ENCODE results near the gene SLIT1. TPM values are rescaled to one million over a fixed set of nuclear protein-coding genes. Genes with fewer than 3 reads are reported as not detected.

Gene SLIT1
- total and polyA plus RNA-seq, 2 of the 8 experiments (the other 6 are each of a cell fraction or from before 2014, with no cell fraction given), result 0.70 to 0.88 TPM

- no peak overlapping the region for H4K5ac ChIP-seq (ENCODE audit: insufficient read length, low read depth, low read length)
- H3K23me2 ChIP-seq (ENCODE audit: low read depth, low read length), result no peaks in the 10 kb centered on the region
- H2BK12ac ChIP-seq (ENCODE audit: low read depth, low read length), result no peak overlapping the region
- no peak overlapping the region for H4K91ac ChIP-seq (replicated peaks; ENCODE audit: insufficient read length, low read length)
- H3K36me3 ChIP-seq (ENCODE audit: control insufficient read depth in 2 of 4, insufficient read depth in 4 of 4, low read length in 3 of 4), result no peaks in the 10 kb centered on the region
- ChIA-PET POLR2A (ENCODE audit: partially characterized antibody) (no interaction called here), CTCF (ENCODE audit: partially characterized antibody) (interaction anchor here (1.2 kb wide), 2 partner anchors 79 to 84 kb away, joined by 4 to 5 read pairs; no protein-coding TSS in a partner anchor)
- H3K23ac ChIP-seq (ENCODE audit: insufficient read length), result no peak overlapping the region
- H3K18ac ChIP-seq (ENCODE audit: extremely low read depth, low read length), result no peak overlapping the region
- H2AK5ac ChIP-seq (ENCODE audit: low read depth, low read length), result no peak overlapping the region
- H3K9me3 ChIP-seq (ENCODE audit: insufficient read depth in 2 of 2, low read depth in 1 of 2, low read length in 1 of 2), result no peaks in the 10 kb centered on the region
- FAIRE-seq (no peak), DNase-seq (ENCODE audit: low read depth in 1 of 2, low spot score in 2 of 2) (no peak)
- no peak overlapping the region for H2BK20ac ChIP-seq (ENCODE audit: low read length)
- H3K56ac ChIP-seq (replicated peaks; ENCODE audit: insufficient read length, low read depth, low read length), result no peak overlapping the region
- no peak overlapping the region for H3K4me2 ChIP-seq (ENCODE audit: insufficient read depth in 1 of 2, low read depth in 2 of 2, low read length in 2 of 2)
- no peaks in the 10 kb centered on the region for H3K79me2 ChIP-seq (ENCODE audit: control insufficient read depth in 1 of 2, insufficient read depth in 2 of 2, low read length in 2 of 2)
- H3K4me3 ChIP-seq (ENCODE audit: extremely low read depth in 1 of 4, insufficient read depth in 2 of 4, low read depth in 3 of 4, low read length in 4 of 4), result no peak overlapping the region
- no peak overlapping the region for H3K4ac ChIP-seq (replicated peaks; ENCODE audit: insufficient read length, low read depth, low read length)
- no peak overlapping the region for H2BK15ac ChIP-seq (ENCODE audit: low read length)
- H3K14ac ChIP-seq (ENCODE audit: insufficient read length), result no peak overlapping the region
- H3K27ac ChIP-seq (ENCODE audit: low read depth, low read length), result no peak overlapping the region; the same call in 1 of the 2 replicates
- H2AFZ ChIP-seq (ENCODE audit: low read length), result no peak overlapping the region
- no peak overlapping the region for H3K9ac ChIP-seq (replicated peaks in 1 of 4; ENCODE audit: extremely low read depth in 1 of 4, low read depth in 3 of 4, low read length in 3 of 4)
- no peaks in the 10 kb centered on the region for H3K79me1 ChIP-seq (ENCODE audit: low read depth, low read length)
- TF ChIP-seq ZNF274 (IDR thresholded peaks at IDR 0.05; ENCODE audit: borderline replicate concordance, extremely low read depth, low read length) (no peak), JUN (IDR thresholded peaks at IDR 0.05; ENCODE audit: low read depth, low read length) (no peak), EP300 (IDR thresholded peaks at IDR 0.05; ENCODE audit: borderline replicate concordance in 1 of 2, low read depth in 2 of 2, low read length in 2 of 2) (no peak), BRCA1 (IDR thresholded peaks at IDR 0.05; ENCODE audit: low read depth, low read length) (no peak), SP1 (IDR thresholded peaks at IDR 0.05; ENCODE audit: low read depth, low read length) (no peak), PHF8 (conservative IDR thresholded peaks at IDR 0.05; ENCODE audit: low read depth, low read length) (no peak), CEBPB (IDR thresholded peaks at IDR 0.05; ENCODE audit: low read depth, low read length) (no peak), FOSL1 (IDR thresholded peaks at IDR 0.05; ENCODE audit: insufficient read depth, low read depth, low read length) (no peak), TAF7 (optimal IDR thresholded peaks at IDR 0.05; ENCODE audit: borderline replicate concordance, low read depth, low read length) (no peak), SRF (IDR thresholded peaks at IDR 0.05; ENCODE audit: low read depth, low read length) (no peak), CREB1 (IDR thresholded peaks at IDR 0.05) (no peak), JUND (IDR thresholded peaks at IDR 0.05; ENCODE audit: low read length) (no peak), BACH1 (IDR thresholded peaks at IDR 0.05; ENCODE audit: low read length) (no peak), MAFK (IDR thresholded peaks at IDR 0.05; ENCODE audit: low read depth, low read length) (no peak), TCF12 (IDR thresholded peaks at IDR 0.05; ENCODE audit: low read depth, low read length) (no peak), TEAD4 (IDR thresholded peaks at IDR 0.05; ENCODE audit: low read depth, low read length) (no peak), RXRA (IDR thresholded peaks at IDR 0.05; ENCODE audit: insufficient read depth, low read depth, low read length) (no peak)
- 86% methylated on average over 4 of the region's 4 CpGs; no CpG with 5 or more reads in 1 of the 2 experiments for WGBS, 2 experiments (ENCODE audit: extremely low coverage in 1 of 2, insufficient coverage in 1 of 2, insufficient read length in 1 of 2, insufficient replicate concordance in 2 of 2, low coverage in 1 of 2, low lambda C conversion rate in 2 of 2, missing lambda C conversion rate in 1 of 2)
- no peak overlapping the region for H2BK5ac ChIP-seq (ENCODE audit: low read depth, low read length)
- H3K4me1 ChIP-seq (replicated peaks in 1 of 4; ENCODE audit: control insufficient read depth in 3 of 4, insufficient read depth in 4 of 4, low read length in 3 of 4), result peaks cover 0 to 10% (median 2%) of the 10 kb centered on the region in 4 experiments; a peak in 5 of 7 replicates
- no peaks in the 10 kb centered on the region for H4K20me1 ChIP-seq (replicated peaks in 1 of 2; ENCODE audit: control insufficient read depth in 1 of 2, insufficient read depth in 2 of 2, low read length in 2 of 2)
- H2BK120ac ChIP-seq (replicated peaks; ENCODE audit: low read depth, low read length), result no peak overlapping the region
- H4K8ac ChIP-seq (ENCODE audit: extremely low read depth, insufficient read depth, low read length), result no peak overlapping the region
- no peaks in the 10 kb centered on the region for H3K27me3 ChIP-seq (replicated peaks in 1 of 4; ENCODE audit: control insufficient read depth in 3 of 4, extremely low read depth in 1 of 4, insufficient read depth in 3 of 4, low read length in 3 of 4)
Observed at GRCh38 chr10:96988426-96988825, 197.3 kb downstream of the SLIT1 start.

Measured in H1 (cell line).